Measurements from ENCODE around the gene NRG2.

GRCh38 chr5:139839232-139839815 is 203.8 kb downstream of the NRG2 start:
- TF ChIP-seq, protein P1, sequence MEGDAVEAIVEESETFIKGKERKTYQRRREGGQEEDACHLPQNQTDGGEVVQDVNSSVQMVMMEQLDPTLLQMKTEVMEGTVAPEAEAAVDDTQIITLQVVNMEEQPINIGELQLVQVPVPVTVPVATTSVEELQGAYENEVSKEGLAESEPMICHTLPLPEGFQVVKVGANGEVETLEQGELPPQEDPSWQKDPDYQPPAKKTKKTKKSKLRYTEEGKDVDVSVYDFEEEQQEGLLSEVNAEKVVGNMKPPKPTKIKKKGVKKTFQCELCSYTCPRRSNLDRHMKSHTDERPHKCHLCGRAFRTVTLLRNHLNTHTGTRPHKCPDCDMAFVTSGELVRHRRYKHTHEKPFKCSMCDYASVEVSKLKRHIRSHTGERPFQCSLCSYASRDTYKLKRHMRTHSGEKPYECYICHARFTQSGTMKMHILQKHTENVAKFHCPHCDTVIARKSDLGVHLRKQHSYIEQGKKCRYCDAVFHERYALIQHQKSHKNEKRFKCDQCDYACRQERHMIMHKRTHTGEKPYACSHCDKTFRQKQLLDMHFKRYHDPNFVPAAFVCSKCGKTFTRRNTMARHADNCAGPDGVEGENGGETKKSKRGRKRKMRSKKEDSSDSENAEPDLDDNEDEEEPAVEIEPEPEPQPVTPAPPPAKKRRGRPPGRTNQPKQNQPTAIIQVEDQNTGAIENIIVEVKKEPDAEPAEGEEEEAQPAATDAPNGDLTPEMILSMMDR (IDR thresholded peaks at IDR 0.05) = no peak
- no peak for TF ChIP-seq POLR2A (IDR thresholded peaks at IDR 0.05)

All from thyroid gland (tissue), 4 donors.